Measurements from ENCODE around the gene KIAA0232. TPM values are rescaled to one million over a fixed set of nuclear protein-coding genes. Genes with fewer than 3 reads are reported as not detected.
A peak's percentile ranks its signal among the peaks of the same experiment; 100 is the strongest.
"Not testable (repeated sequence)": the region's sequence is repeated elsewhere in the genome, so short reads cannot be mapped to it uniquely, and the experiment has no call there.

Gene KIAA0232
- total RNA-seq, 2 donors from 2014 or later = 16.1 to 16.7 TPM

GRCh38 chr4:6902318-6903042, 120.0 kb downstream of the KIAA0232 start:
- ATAC-seq = no peak
- no peaks in the 10 kb centered on the region for H3K9me3 ChIP-seq (ENCODE audit: control insufficient read depth, low read length, poor library complexity, severe bottlenecking)
- H3K27me3 Mint-ChIP-seq = no peaks in the 10 kb centered on the region
- H3K4me3 Mint-ChIP-seq = no peak overlapping the region
- no peaks in the 10 kb centered on the region for H3K36me3 Mint-ChIP-seq (ENCODE audit: low read depth)
- peaks cover 32% of the 10 kb centered on the region for H3K4me1 Mint-ChIP-seq
- H3K27ac Mint-ChIP-seq = no peak overlapping the region
- DNase-seq = no peak

GRCh38 chr4:6905516-6906445, 123.3 kb downstream of the KIAA0232 start:
- DNase-seq = no peak
- Mint-ChIP-seq H3K4me3 (no peak overlapping the region), H3K27me3 (no peaks in the 10 kb centered on the region), H3K4me1 (peaks cover 35% of the 10 kb centered on the region), H3K27ac (peak overlapping the region; percentile 93), H3K36me3 (ENCODE audit: low read depth) (no peaks in the 10 kb centered on the region)
- no peaks in the 10 kb centered on the region for H3K9me3 ChIP-seq (ENCODE audit: control insufficient read depth, low read length, poor library complexity, severe bottlenecking)
- no peak for ATAC-seq

GRCh38 chr4:6906486-6906885, 124.0 kb downstream of the KIAA0232 start:
- not testable (repeated sequence) for H3K9me3 ChIP-seq (ENCODE audit: control insufficient read depth, low read length, poor library complexity, severe bottlenecking); DNase-seq; H3K27ac Mint-ChIP-seq; H3K27me3 Mint-ChIP-seq; ATAC-seq; H3K4me3 Mint-ChIP-seq; H3K36me3 Mint-ChIP-seq (ENCODE audit: low read depth)
- peaks cover 38% of the 10 kb centered on the region for H3K4me1 Mint-ChIP-seq

GRCh38 chr4:6907658-6908191, 125.2 kb downstream of the KIAA0232 start:
- Mint-ChIP-seq H3K4me1 (peaks cover 43% of the 10 kb centered on the region), H3K36me3 (ENCODE audit: low read depth) (no peaks in the 10 kb centered on the region), H3K27ac (no peak overlapping the region), H3K4me3 (peak overlapping the region; percentile 85), H3K27me3 (no peaks in the 10 kb centered on the region)
- DNase-seq (no peak), ATAC-seq (no peak)
- H3K9me3 ChIP-seq (ENCODE audit: control insufficient read depth, low read length, poor library complexity, severe bottlenecking) = no peaks in the 10 kb centered on the region

GRCh38 chr4:6908432-6909112, 126.0 kb downstream of the KIAA0232 start:
- Mint-ChIP-seq H3K4me3 (peak overlapping the region; percentile 85), H3K27ac (peak overlapping the region; percentile 49), H3K4me1 (peaks cover 47% of the 10 kb centered on the region), H3K27me3 (no peaks in the 10 kb centered on the region), H3K36me3 (ENCODE audit: low read depth) (no peaks in the 10 kb centered on the region)
- ATAC-seq (no peak), DNase-seq (no peak)
- H3K9me3 ChIP-seq (ENCODE audit: control insufficient read depth, low read length, poor library complexity, severe bottlenecking) = no peaks in the 10 kb centered on the region

- no peaks in the 10 kb centered on the region for H3K9me3 ChIP-seq (ENCODE audit: control insufficient read depth, low read length, poor library complexity, severe bottlenecking)
- Mint-ChIP-seq H3K27me3 (no peaks in the 10 kb centered on the region), H3K4me1 (peaks cover 43% of the 10 kb centered on the region), H3K4me3 (peak within 1 kb of the TSS; percentile 97), H3K27ac (peak within 1 kb of the TSS; percentile 92), H3K36me3 (ENCODE audit: low read depth) (no peaks in the 10 kb centered on the region)
- peak; percentile 79 to 85 (median 81) for DNase-seq
- ATAC-seq = peak; percentile 89
Measured at GRCh38 chr4:6909113-6909969, 126.8 kb downstream of the KIAA0232 start, which contains the start of gene TBC1D14. Gene TBC1D14, plus strand, starts transcription at chr4:6909826. Its CDS starts 13,564 bp downstream, at chr4:6923390.

GRCh38 chr4:6909970-6910339, 127.4 kb downstream of the KIAA0232 start:
- no peaks in the 10 kb centered on the region for H3K9me3 ChIP-seq (ENCODE audit: control insufficient read depth, low read length, poor library complexity, severe bottlenecking)
- Mint-ChIP-seq H3K27ac (peak overlapping the region; percentile 92), H3K4me1 (peaks cover 44% of the 10 kb centered on the region), H3K36me3 (ENCODE audit: low read depth) (no peaks in the 10 kb centered on the region), H3K27me3 (no peaks in the 10 kb centered on the region), H3K4me3 (peak overlapping the region; percentile 97)
- no peak for ATAC-seq
- DNase-seq = no peak

GRCh38 chr4:6910340-6910959, 127.9 kb downstream of the KIAA0232 start:
- H3K4me1 Mint-ChIP-seq = peaks cover 49% of the 10 kb centered on the region
- no peaks in the 10 kb centered on the region for H3K36me3 Mint-ChIP-seq (ENCODE audit: low read depth)
- DNase-seq (no peak), ATAC-seq (no peak)
- H3K27ac Mint-ChIP-seq = peak overlapping the region; percentile 92
- H3K27me3 Mint-ChIP-seq = no peaks in the 10 kb centered on the region
- H3K9me3 ChIP-seq (ENCODE audit: control insufficient read depth, low read length, poor library complexity, severe bottlenecking) = no peaks in the 10 kb centered on the region
- peak overlapping the region; percentile 97 for H3K4me3 Mint-ChIP-seq

GRCh38 chr4:6910960-6911874, 128.7 kb downstream of the KIAA0232 start:
- H3K4me3 Mint-ChIP-seq = peak overlapping the region; percentile 97
- H3K9me3 ChIP-seq (ENCODE audit: control insufficient read depth, low read length, poor library complexity, severe bottlenecking) = no peaks in the 10 kb centered on the region
- no peaks in the 10 kb centered on the region for H3K36me3 Mint-ChIP-seq (ENCODE audit: low read depth)
- H3K27ac Mint-ChIP-seq = peak overlapping the region; percentile 92
- DNase-seq = no peak
- H3K4me1 Mint-ChIP-seq = peaks cover 51% of the 10 kb centered on the region
- no peak for ATAC-seq
- no peaks in the 10 kb centered on the region for H3K27me3 Mint-ChIP-seq

GRCh38 chr4:6911917-6912316, 129.4 kb downstream of the KIAA0232 start:
- not testable (repeated sequence) for H3K36me3 Mint-ChIP-seq (ENCODE audit: low read depth); ATAC-seq; H3K9me3 ChIP-seq (ENCODE audit: control insufficient read depth, low read length, poor library complexity, severe bottlenecking); H3K27me3 Mint-ChIP-seq; DNase-seq
- peak overlapping the region; percentile 92 for H3K27ac Mint-ChIP-seq
- peaks cover 58% of the 10 kb centered on the region for H3K4me1 Mint-ChIP-seq
- H3K4me3 Mint-ChIP-seq = peak overlapping the region; percentile 97

GRCh38 chr4:6912441-6912840, 129.9 kb downstream of the KIAA0232 start:
- Mint-ChIP-seq H3K4me1 (peaks cover 61% of the 10 kb centered on the region), H3K27me3 (no peaks in the 10 kb centered on the region), H3K36me3 (ENCODE audit: low read depth) (no peaks in the 10 kb centered on the region), H3K4me3 (peak overlapping the region; percentile 68), H3K27ac (peak overlapping the region; percentile 92)
- ATAC-seq (no peak), DNase-seq (no peak)
- H3K9me3 ChIP-seq (ENCODE audit: control insufficient read depth, low read length, poor library complexity, severe bottlenecking) = no peaks in the 10 kb centered on the region
